WTC11 (cell line): ENCODE data around the gene PRPSAP2. TPM values are rescaled to one million over a fixed set of nuclear protein-coding genes. Genes with fewer than 3 reads are reported as not detected.

Experiments used
- ATAC-seq: fragments of 200-7000 bp; cut with Tn5 transposase; 2 replicates; pipeline ENCODE4 v1.10.0; 2021; ENCODE audit warnings: mild to moderate bottlenecking, moderate library complexity
- CTCF ChIA-PET: fragments of 300-600 bp; sonication (Branson Sonifier 250); formaldehyde crosslinking; loops from one replicate; lab custom pipeline; 2021; ENCODE audit warnings: antibody characterized with exemption; lab: Charles Lee
- POLR2A ChIA-PET: fragments of 350-600 bp; sonication (Branson Sonifier 250); formaldehyde crosslinking; loops from one replicate; lab custom pipeline; 2021; ENCODE audit warnings: antibody characterized with exemption; lab: Charles Lee
- DNase-seq: peaks from one replicate; pipeline ENCODE4 v3.0.0; 2021; ENCODE audit warnings: low spot score
- H3K27ac Mint-ChIP-seq: 2 replicates; pipeline ENCODE4 v1.8.0; 2021; ENCODE audit warnings: mixed read lengths
- H3K27me3 Mint-ChIP-seq: 2 replicates; pipeline ENCODE4 v1.8.0; 2021; ENCODE audit warnings: low read depth, mild to moderate bottlenecking, moderate library complexity, mixed read lengths
- H3K36me3 Mint-ChIP-seq: 2 replicates; pipeline ENCODE4 v1.8.0; 2021; ENCODE audit warnings: mixed read lengths
- H3K4me1 Mint-ChIP-seq: 2 replicates; pipeline ENCODE4 v1.8.0; 2022; ENCODE audit warnings: mixed read lengths
- H3K4me3 Mint-ChIP-seq: 2 replicates; pipeline ENCODE4 v1.8.0; 2021; ENCODE audit warnings: mild to moderate bottlenecking, moderate library complexity, mixed read lengths
- H3K9me3 Mint-ChIP-seq: 2 replicates; pipeline ENCODE4 v1.8.0; 2021; ENCODE audit warnings: mixed read lengths
- ATF1 ChIP-seq: sonication (generic); formaldehyde crosslinking; IDR thresholded peaks from 2 replicates; pipeline ENCODE4 v1.8.1; 2023; ENCODE audit warnings: mild to moderate bottlenecking, moderate library complexity, missing genetic modification reagents
- CBFB ChIP-seq: sonication (generic); formaldehyde crosslinking; IDR thresholded peaks from 2 replicates; pipeline ENCODE4 v1.8.1; 2022; ENCODE audit warnings: mild to moderate bottlenecking, low read depth, missing genetic modification reagents
- CREM ChIP-seq: sonication (generic); formaldehyde crosslinking; IDR thresholded peaks from 2 replicates; pipeline ENCODE4 v1.8.1; 2022; ENCODE audit warnings: mild to moderate bottlenecking, missing genetic modification reagents, moderate library complexity
- FOXK1 ChIP-seq: sonication (generic); formaldehyde crosslinking; IDR thresholded peaks from 2 replicates; pipeline ENCODE4 v1.8.0; 2022; ENCODE audit warnings: mild to moderate bottlenecking, moderate library complexity, missing genetic modification reagents
- FOXP1 ChIP-seq: sonication (generic); formaldehyde crosslinking; IDR thresholded peaks from 2 replicates; pipeline ENCODE4 v1.8.0; 2022; ENCODE audit warnings: missing genetic modification reagents, mild to moderate bottlenecking, moderate library complexity, borderline replicate concordance
- HMGA2 ChIP-seq: fragments of 250-450 bp; sonication (Bioruptor Pico); IDR thresholded peaks from 2 replicates; pipeline ENCODE4 v1.4.0; 2021; ENCODE audit warnings: mild to moderate bottlenecking, moderate library complexity
- KAT7 ChIP-seq: sonication (generic); formaldehyde crosslinking; IDR thresholded peaks from 2 replicates; pipeline ENCODE4 v1.8.1; 2023; ENCODE audit warnings: missing genetic modification reagents, mild to moderate bottlenecking, borderline replicate concordance
- MXD4 ChIP-seq: fragments of 250-450 bp; sonication (Bioruptor Pico); IDR thresholded peaks from 2 replicates; pipeline ENCODE4 v1.8.0; 2021; ENCODE audit warnings: mild to moderate bottlenecking, moderate library complexity, borderline replicate concordance
- NR1H2 ChIP-seq: sonication (generic); formaldehyde crosslinking; IDR thresholded peaks from 2 replicates; pipeline ENCODE4 v1.9.0; 2021; ENCODE audit warnings: mild to moderate bottlenecking, moderate library complexity, missing genetic modification reagents
- RORB ChIP-seq: fragments of 250-450 bp; sonication (Bioruptor Pico); IDR thresholded peaks from 2 replicates; pipeline ENCODE4 v1.9.0; 2021; ENCODE audit warnings: mild to moderate bottlenecking
- SOX15 ChIP-seq: fragments of 250-450 bp; sonication (Bioruptor Pico); IDR thresholded peaks from 2 replicates; pipeline ENCODE4 v1.9.0; 2021; ENCODE audit warnings: mild to moderate bottlenecking
- TCF7 ChIP-seq: sonication (generic); formaldehyde crosslinking; IDR thresholded peaks from 2 replicates; pipeline ENCODE4 v1.8.0; 2022; ENCODE audit warnings: mild to moderate bottlenecking, low read depth, missing genetic modification reagents, moderate library complexity
- TEAD4 ChIP-seq: sonication (generic); formaldehyde crosslinking; IDR thresholded peaks from 2 replicates; pipeline ENCODE4 v1.8.0; 2022; ENCODE audit warnings: mild to moderate bottlenecking, missing genetic modification reagents
- TP53 ChIP-seq: sonication (generic); formaldehyde crosslinking; IDR thresholded peaks from 2 replicates; pipeline ENCODE4 v1.8.1; 2023; ENCODE audit warnings: mild to moderate bottlenecking, missing genetic modification reagents
- ZNF121 ChIP-seq: sonication (generic); formaldehyde crosslinking; IDR thresholded peaks from 2 replicates; pipeline ENCODE4 v1.8.0; 2023; ENCODE audit warnings: missing genetic modification reagents
- ZNF232 ChIP-seq: sonication (generic); formaldehyde crosslinking; IDR thresholded peaks from 2 replicates; pipeline ENCODE4 v1.8.0; 2022; ENCODE audit warnings: mild to moderate bottlenecking, missing genetic modification reagents
- ZNF263 ChIP-seq: sonication (generic); formaldehyde crosslinking; IDR thresholded peaks from 2 replicates; pipeline ENCODE4 v1.8.1; 2022; ENCODE audit warnings: low read depth, mild to moderate bottlenecking, moderate library complexity, missing genetic modification reagents
- ZNF317 ChIP-seq: sonication (generic); formaldehyde crosslinking; IDR thresholded peaks from 2 replicates; pipeline ENCODE4 v1.8.1; 2023; ENCODE audit warnings: low read depth, mild to moderate bottlenecking, moderate library complexity, missing genetic modification reagents, borderline replicate concordance
- ZNF671 ChIP-seq: fragments of 250-450 bp; sonication (Bioruptor Pico); IDR thresholded peaks from 2 replicates; pipeline ENCODE4 v1.8.0; 2021; ENCODE audit warnings: mild to moderate bottlenecking
- total RNA-seq: library from RNA; stranded (reverse); gene quantifications from 3 replicates; pipeline ENCODE4 v1.2.3, GENCODE V29; 2021
- TF ChIP-seq, protein P1 (sequence below): fragments of 250-450 bp; sonication (Bioruptor Pico); IDR thresholded peaks from 2 replicates; pipeline ENCODE4 v1.9.0; 2021; ENCODE audit warnings: mild to moderate bottlenecking
- TF ChIP-seq, protein P2 (sequence below): sonication (generic); formaldehyde crosslinking; IDR thresholded peaks from 2 replicates; pipeline ENCODE4 v1.8.0; 2023; ENCODE audit warnings: missing genetic modification reagents, mild to moderate bottlenecking, borderline replicate concordance
- TF ChIP-seq, protein P3 (sequence below): sonication (generic); formaldehyde crosslinking; conservative IDR thresholded peaks from 2 replicates; pipeline ENCODE4 v1.8.1; 2022; ENCODE audit warnings: mild to moderate bottlenecking, missing genetic modification reagents
- TF ChIP-seq, protein P4 (sequence below): sonication (generic); formaldehyde crosslinking; IDR thresholded peaks from 2 replicates; pipeline ENCODE4 v1.8.1; 2023; ENCODE audit warnings: mild to moderate bottlenecking, missing genetic modification reagents
- TF ChIP-seq, protein P5 (sequence below): fragments of 250-450 bp; sonication (Bioruptor Pico); IDR thresholded peaks from 2 replicates; pipeline ENCODE4 v1.9.0; 2021; ENCODE audit warnings: mild to moderate bottlenecking
- TF ChIP-seq, protein P6 (sequence below): sonication (generic); formaldehyde crosslinking; IDR thresholded peaks from 2 replicates; pipeline ENCODE4 v1.8.0; 2022; ENCODE audit warnings: mild to moderate bottlenecking, missing genetic modification reagents

Gene PRPSAP2
- total RNA-seq, 1 experiment from 2014 or later: 50.9 TPM

DNA sequence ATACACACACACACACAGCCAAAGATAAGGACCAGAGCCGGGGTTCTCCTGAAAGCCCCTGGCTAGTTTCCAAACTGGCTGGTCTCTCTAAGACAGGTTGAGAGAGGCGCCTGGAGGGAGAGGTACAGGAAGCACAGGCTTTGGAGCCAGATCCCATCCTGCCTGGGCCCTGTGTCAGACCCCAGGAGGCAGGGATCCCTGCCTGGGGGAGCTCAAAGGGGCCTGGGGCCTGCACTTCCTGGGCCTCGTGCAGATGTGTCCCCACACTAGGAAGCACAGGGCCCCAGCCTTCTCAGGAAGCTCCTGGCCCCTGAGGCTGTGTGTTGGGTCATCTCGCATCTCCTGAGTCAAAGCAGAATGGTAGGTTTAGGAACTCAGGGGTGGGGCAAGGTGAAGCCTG is 110.0 kb downstream of the PRPSAP2 start:
- peaks cover 34% of the 10 kb centered on the region for H3K4me1 Mint-ChIP-seq
- TF ChIP-seq SOX15 (no peak), ZNF232 (CRISPR knock-in tag) (no peak), ZNF671 (CRISPR knock-in tag) (no peak), ATF1 (no peak), TEAD4 (CRISPR knock-in tag) (no peak), TP53 (CRISPR knock-in tag) (no peak), ZNF263 (CRISPR knock-in tag) (no peak), ZNF317 (no peak)
- TF ChIP-seq, protein P1, sequence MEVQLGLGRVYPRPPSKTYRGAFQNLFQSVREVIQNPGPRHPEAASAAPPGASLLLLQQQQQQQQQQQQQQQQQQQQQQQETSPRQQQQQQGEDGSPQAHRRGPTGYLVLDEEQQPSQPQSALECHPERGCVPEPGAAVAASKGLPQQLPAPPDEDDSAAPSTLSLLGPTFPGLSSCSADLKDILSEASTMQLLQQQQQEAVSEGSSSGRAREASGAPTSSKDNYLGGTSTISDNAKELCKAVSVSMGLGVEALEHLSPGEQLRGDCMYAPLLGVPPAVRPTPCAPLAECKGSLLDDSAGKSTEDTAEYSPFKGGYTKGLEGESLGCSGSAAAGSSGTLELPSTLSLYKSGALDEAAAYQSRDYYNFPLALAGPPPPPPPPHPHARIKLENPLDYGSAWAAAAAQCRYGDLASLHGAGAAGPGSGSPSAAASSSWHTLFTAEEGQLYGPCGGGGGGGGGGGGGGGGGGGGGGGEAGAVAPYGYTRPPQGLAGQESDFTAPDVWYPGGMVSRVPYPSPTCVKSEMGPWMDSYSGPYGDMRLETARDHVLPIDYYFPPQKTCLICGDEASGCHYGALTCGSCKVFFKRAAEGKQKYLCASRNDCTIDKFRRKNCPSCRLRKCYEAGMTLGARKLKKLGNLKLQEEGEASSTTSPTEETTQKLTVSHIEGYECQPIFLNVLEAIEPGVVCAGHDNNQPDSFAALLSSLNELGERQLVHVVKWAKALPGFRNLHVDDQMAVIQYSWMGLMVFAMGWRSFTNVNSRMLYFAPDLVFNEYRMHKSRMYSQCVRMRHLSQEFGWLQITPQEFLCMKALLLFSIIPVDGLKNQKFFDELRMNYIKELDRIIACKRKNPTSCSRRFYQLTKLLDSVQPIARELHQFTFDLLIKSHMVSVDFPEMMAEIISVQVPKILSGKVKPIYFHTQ (CRISPR knock-in tag): no peak
- TF ChIP-seq, protein P2, sequence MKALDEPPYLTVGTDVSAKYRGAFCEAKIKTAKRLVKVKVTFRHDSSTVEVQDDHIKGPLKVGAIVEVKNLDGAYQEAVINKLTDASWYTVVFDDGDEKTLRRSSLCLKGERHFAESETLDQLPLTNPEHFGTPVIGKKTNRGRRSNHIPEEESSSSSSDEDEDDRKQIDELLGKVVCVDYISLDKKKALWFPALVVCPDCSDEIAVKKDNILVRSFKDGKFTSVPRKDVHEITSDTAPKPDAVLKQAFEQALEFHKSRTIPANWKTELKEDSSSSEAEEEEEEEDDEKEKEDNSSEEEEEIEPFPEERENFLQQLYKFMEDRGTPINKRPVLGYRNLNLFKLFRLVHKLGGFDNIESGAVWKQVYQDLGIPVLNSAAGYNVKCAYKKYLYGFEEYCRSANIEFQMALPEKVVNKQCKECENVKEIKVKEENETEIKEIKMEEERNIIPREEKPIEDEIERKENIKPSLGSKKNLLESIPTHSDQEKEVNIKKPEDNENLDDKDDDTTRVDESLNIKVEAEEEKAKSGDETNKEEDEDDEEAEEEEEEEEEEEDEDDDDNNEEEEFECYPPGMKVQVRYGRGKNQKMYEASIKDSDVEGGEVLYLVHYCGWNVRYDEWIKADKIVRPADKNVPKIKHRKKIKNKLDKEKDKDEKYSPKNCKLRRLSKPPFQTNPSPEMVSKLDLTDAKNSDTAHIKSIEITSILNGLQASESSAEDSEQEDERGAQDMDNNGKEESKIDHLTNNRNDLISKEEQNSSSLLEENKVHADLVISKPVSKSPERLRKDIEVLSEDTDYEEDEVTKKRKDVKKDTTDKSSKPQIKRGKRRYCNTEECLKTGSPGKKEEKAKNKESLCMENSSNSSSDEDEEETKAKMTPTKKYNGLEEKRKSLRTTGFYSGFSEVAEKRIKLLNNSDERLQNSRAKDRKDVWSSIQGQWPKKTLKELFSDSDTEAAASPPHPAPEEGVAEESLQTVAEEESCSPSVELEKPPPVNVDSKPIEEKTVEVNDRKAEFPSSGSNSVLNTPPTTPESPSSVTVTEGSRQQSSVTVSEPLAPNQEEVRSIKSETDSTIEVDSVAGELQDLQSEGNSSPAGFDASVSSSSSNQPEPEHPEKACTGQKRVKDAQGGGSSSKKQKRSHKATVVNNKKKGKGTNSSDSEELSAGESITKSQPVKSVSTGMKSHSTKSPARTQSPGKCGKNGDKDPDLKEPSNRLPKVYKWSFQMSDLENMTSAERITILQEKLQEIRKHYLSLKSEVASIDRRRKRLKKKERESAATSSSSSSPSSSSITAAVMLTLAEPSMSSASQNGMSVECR (CRISPR knock-in tag): no peak
- TF ChIP-seq, protein P3, sequence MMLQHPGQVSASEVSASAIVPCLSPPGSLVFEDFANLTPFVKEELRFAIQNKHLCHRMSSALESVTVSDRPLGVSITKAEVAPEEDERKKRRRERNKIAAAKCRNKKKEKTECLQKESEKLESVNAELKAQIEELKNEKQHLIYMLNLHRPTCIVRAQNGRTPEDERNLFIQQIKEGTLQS (CRISPR knock-in tag): no peak
- H3K27ac Mint-ChIP-seq: no peak overlapping the region; the same call in 1 of the 2 replicates
- no peak overlapping the region for H3K4me3 Mint-ChIP-seq
- H3K27me3 Mint-ChIP-seq: no peaks in the 10 kb centered on the region
- peaks cover 11% of the 10 kb centered on the region for H3K36me3 Mint-ChIP-seq
- ChIA-PET CTCF (interaction anchor here (0.7 to 1.0 kb wide), 2 partner anchors 8 to 16 kb away, joined by 3 read pairs; partner anchors contain the start of gene SLC5A10), POLR2A (no interaction called here)
- no peak for DNase-seq
- peak; percentile 7 for ATAC-seq
- H3K9me3 Mint-ChIP-seq: no peaks in the 10 kb centered on the region

DNA sequence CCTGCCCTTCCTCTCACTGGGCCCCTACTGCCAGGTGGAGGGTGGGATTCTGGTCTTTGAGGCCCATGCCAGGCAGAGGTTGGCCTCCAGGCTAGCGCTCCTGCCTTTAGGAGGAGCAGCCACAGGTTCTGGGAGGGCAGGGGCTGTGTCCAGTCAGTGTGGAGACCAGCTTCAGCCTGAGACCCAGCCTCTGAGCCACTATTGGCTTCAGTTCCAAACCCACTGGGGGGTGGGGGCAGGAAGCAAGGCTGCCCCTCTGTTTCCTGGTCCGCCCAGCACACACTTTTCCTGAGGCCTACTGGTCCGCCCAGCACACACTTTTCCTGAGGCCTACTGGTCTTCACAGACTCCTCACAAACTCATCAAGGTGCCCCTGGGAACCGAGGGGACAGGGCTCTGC is 110.4 kb downstream of the PRPSAP2 start:
- H3K4me1 Mint-ChIP-seq: peaks cover 34% of the 10 kb centered on the region
- DNase-seq (no peak), ATAC-seq (no peak; the same call in 1 of the 2 replicates)
- H3K4me3 Mint-ChIP-seq: no peak overlapping the region
- H3K9me3 Mint-ChIP-seq: no peaks in the 10 kb centered on the region
- TF ChIP-seq MXD4 (CRISPR knock-in tag) (no peak), NR1H2 (CRISPR knock-in tag) (no peak), RORB (CRISPR knock-in tag) (no peak), KAT7 (CRISPR knock-in tag) (no peak), TCF7 (CRISPR knock-in tag) (no peak), CBFB (no peak), HMGA2 (CRISPR knock-in tag) (no peak), FOXP1 (CRISPR knock-in tag) (no peak), TEAD4 (CRISPR knock-in tag) (no peak), FOXK1 (no peak), CREM (CRISPR knock-in tag) (no peak), ZNF121 (no peak)
- TF ChIP-seq, protein P4, sequence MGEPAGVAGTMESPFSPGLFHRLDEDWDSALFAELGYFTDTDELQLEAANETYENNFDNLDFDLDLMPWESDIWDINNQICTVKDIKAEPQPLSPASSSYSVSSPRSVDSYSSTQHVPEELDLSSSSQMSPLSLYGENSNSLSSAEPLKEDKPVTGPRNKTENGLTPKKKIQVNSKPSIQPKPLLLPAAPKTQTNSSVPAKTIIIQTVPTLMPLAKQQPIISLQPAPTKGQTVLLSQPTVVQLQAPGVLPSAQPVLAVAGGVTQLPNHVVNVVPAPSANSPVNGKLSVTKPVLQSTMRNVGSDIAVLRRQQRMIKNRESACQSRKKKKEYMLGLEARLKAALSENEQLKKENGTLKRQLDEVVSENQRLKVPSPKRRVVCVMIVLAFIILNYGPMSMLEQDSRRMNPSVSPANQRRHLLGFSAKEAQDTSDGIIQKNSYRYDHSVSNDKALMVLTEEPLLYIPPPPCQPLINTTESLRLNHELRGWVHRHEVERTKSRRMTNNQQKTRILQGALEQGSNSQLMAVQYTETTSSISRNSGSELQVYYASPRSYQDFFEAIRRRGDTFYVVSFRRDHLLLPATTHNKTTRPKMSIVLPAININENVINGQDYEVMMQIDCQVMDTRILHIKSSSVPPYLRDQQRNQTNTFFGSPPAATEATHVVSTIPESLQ (CRISPR knock-in tag): no peak
- TF ChIP-seq, protein P5, sequence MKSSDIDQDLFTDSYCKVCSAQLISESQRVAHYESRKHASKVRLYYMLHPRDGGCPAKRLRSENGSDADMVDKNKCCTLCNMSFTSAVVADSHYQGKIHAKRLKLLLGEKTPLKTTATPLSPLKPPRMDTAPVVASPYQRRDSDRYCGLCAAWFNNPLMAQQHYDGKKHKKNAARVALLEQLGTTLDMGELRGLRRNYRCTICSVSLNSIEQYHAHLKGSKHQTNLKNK (CRISPR knock-in tag): no peak
- TF ChIP-seq, protein P6, sequence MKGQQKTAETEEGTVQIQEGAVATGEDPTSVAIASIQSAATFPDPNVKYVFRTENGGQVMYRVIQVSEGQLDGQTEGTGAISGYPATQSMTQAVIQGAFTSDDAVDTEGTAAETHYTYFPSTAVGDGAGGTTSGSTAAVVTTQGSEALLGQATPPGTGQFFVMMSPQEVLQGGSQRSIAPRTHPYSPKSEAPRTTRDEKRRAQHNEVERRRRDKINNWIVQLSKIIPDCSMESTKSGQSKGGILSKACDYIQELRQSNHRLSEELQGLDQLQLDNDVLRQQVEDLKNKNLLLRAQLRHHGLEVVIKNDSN: no peak
- no peaks in the 10 kb centered on the region for H3K27me3 Mint-ChIP-seq
- ChIA-PET POLR2A (no interaction called here), CTCF (interaction anchor here (0.7 to 1.0 kb wide), 2 partner anchors 8 to 16 kb away, joined by 3 read pairs; partner anchors contain the start of gene SLC5A10)
- H3K27ac Mint-ChIP-seq: peak overlapping the region; percentile 93
- peaks cover 14% of the 10 kb centered on the region for H3K36me3 Mint-ChIP-seq
